Upper lobe of left lung (tissue), 6 donors: Measurements from ENCODE around the gene MLX. TPM values are rescaled to one million over a fixed set of nuclear protein-coding genes. Genes with fewer than 3 reads are reported as not detected.

Source experiments
- ATAC-seq, 2 donors: fragments of 200-7000 bp; cut with Tn5 transposase; one replicate each; pipeline ENCODE4 v1.9.1; 2022; ENCODE audit warnings: mild to moderate bottlenecking in 2 of 2, moderate library complexity in 2 of 2; ENCODE audit not compliant: low FRiP score in 2 of 2
- DNase-seq, 2 donors: peaks; one replicate each; pipeline ENCODE4 v3.0.0-alpha.2; 2019 to 2020
- H3K27ac ChIP-seq, 4 donors: fragments of 200-600 bp; sonication (generic); one replicate each; pipeline ENCODE4 v1.5.1; 2016 to 2019
- H3K27me3 ChIP-seq, 4 donors: fragments of 200-600 bp; sonication (generic); one replicate each; pipeline ENCODE4 v1.5.1; 2017 to 2019
- H3K36me3 ChIP-seq, 4 donors: fragments of 200-600 bp; sonication (generic); one replicate each; pipeline ENCODE4 v1.5.1; 2016 to 2019
- H3K4me1 ChIP-seq, 4 donors: fragments of 200-600 bp; sonication (generic); one replicate each; pipeline ENCODE4 v1.5.1; 2018 to 2019
- H3K4me3 ChIP-seq, 4 donors: fragments of 200-600 bp; sonication (generic); one replicate each; pipeline ENCODE4 v1.5.1; 2017 to 2019; ENCODE audit warnings: mild to moderate bottlenecking in 2 of 4, moderate library complexity in 1 of 4
- H3K9me3 ChIP-seq, 4 donors: fragments of 200-600 bp; sonication (generic); one replicate each; pipeline ENCODE4 v1.5.1; 2018 to 2019
- EP300 ChIP-seq, 4 donors: sonication (generic); formaldehyde crosslinking; IDR thresholded peaks; one replicate each; pipeline ENCODE4 v1.5.1; 2017; ENCODE audit warnings: antibody characterized with exemption in 4 of 4, control low read depth in 2 of 4
- POLR2A ChIP-seq, 4 donors: fragments of 450-650 bp; IDR thresholded peaks; one replicate each; pipeline ENCODE4 v1.5.1; 2016 to 2017; ENCODE audit warnings: antibody characterized with exemption in 4 of 4, mild to moderate bottlenecking in 2 of 4
- POLR2AphosphoS5 ChIP-seq, 2 donors: sonication (generic); formaldehyde crosslinking; IDR thresholded peaks; one replicate each; pipeline ENCODE4 v1.5.1; 2017; ENCODE audit warnings: antibody characterized with exemption in 2 of 2
- WGBS, 2 donors: methylation state at CpG; one replicate each; pipeline ENCODE4 v1.1.5; 2017 to 2018; 5-methylcytosine and 5-hydroxymethylcytosine counted together
- total RNA-seq, 6 donors: library from RNA; depleted of rRNA in 4 of 6; stranded (reverse); fragments of >200 nt in 4 of 6; gene quantifications; one replicate each; pipeline versions ENCODE4 v1.1.0 to v1.2.1, GENCODE V29; 2016 to 2021
- TF ChIP-seq, protein P1 (sequence below), 6 experiments: fragments of 450-650 bp in 4 of 6; fragments of 200-600 bp in 2 of 6; sonication (generic) in 2 of 6; IDR thresholded peaks; one replicate each; pipeline ENCODE4 v1.5.1; 2016 to 2019; ENCODE audit warnings: antibody characterized with exemption in 6 of 6
- donor health status: DM: no; HTN: no; CAD: no; lungs with moderate emphysema.
- donor health status: DM: no; HTN: yes; CAD: no; lungs with severe emphysema.

MLX gene
- total RNA-seq, 6 donors from 2014 or later: 61.8 to 104 (median 83.5) TPM

DNA sequence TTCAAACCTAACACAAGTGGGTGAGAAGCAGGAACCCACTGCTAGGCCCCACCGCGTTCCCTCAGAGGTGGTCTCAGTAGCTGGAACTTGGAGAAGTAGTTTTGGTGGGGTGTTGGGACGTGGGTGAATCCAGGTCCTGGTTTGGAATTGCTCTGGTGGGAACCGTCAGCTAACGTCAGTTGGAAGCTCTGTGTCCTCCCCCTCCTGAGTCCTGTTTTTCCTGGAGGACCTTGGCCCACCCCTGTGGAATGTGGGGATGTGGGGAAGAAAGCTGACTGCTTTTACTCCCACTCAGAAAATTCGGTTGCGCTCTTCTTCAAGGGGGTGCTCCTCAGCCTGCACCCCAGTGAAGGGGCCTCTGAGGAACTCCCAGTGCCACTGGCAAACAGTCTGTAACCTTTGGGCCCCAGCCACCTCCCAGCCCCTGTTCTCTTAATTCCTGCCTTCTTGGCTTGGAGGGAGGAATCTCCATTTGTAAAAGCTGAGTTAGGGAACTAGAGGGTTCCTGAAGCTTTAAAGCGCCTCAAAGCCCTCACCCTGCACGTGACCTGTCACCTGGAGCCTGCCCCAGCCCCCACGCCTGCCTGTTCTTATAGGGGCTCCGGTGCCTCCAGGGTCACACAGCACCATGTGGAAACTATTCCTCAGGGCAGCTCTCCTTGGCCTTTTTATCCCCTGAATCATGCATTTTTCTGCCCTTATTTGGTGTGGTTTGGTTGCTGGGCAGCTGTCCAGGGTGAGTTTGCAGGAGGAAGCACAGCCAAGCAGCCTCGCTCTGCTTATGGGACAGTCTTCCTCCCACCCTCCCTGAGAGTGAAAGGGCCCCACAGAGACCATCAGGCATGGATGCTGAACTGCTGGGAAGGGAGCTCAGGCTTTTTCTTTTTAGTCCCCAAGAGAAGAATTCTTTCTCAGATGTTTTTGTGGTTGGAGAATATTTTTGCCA lies 47.1 kb upstream of the MLX start:
- Histone ChIP-seq H3K4me1 (peaks cover 67 to 70% (median 70%) of the 10 kb centered on the region in 4 donors), H3K36me3 (peaks cover 0 to 40% (median 25%) of the 10 kb centered on the region in 4 donors), H3K9me3 (no peaks in the 10 kb centered on the region), H3K27me3 (no peaks in the 10 kb centered on the region), H3K27ac (peak overlapping the region; percentile 84 to 92 (median 90)), H3K4me3 (no peak overlapping the region)
- DNase-seq (peak; percentile 75 to 80), ATAC-seq (peak; percentile 75 to 80)
- 36 to 40% methylated on average over 9 to 12 of the region's 12 CpGs for WGBS, 2 donors
- TF ChIP-seq, protein P1, sequence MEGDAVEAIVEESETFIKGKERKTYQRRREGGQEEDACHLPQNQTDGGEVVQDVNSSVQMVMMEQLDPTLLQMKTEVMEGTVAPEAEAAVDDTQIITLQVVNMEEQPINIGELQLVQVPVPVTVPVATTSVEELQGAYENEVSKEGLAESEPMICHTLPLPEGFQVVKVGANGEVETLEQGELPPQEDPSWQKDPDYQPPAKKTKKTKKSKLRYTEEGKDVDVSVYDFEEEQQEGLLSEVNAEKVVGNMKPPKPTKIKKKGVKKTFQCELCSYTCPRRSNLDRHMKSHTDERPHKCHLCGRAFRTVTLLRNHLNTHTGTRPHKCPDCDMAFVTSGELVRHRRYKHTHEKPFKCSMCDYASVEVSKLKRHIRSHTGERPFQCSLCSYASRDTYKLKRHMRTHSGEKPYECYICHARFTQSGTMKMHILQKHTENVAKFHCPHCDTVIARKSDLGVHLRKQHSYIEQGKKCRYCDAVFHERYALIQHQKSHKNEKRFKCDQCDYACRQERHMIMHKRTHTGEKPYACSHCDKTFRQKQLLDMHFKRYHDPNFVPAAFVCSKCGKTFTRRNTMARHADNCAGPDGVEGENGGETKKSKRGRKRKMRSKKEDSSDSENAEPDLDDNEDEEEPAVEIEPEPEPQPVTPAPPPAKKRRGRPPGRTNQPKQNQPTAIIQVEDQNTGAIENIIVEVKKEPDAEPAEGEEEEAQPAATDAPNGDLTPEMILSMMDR (IDR thresholded peaks at IDR 0.05): no peak
- TF ChIP-seq EP300 (IDR thresholded peaks at IDR 0.05): no peak
- TF ChIP-seq POLR2AphosphoS5 (IDR thresholded peaks at IDR 0.05): peak; percentile 37 to 43

DNA sequence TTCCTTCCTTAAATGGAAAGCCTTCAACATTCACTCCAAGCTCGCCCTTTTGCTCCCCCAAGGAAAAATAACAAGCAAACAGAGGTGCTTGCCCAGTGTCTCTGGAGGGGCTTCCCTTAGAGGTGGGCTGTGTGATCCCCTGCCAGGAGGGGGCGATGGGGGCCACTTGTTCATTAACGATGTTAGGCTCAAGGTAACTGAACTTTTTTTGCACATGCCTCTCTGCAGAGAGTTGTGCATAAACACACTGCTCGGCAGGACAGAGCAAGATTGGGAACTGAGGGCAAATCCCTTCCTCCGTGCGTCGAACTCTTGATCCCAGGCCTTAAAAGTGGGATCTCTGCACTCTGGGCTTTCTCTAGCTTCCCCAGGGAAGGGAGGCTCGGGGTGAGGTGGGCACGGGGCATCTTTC lies 46.4 kb upstream of the MLX start:
- Histone ChIP-seq H3K4me1 (peaks cover 69 to 73% (median 70%) of the 10 kb centered on the region in 4 donors), H3K9me3 (no peaks in the 10 kb centered on the region), H3K27me3 (no peaks in the 10 kb centered on the region), H3K27ac (peak overlapping the region; percentile 84 to 92 (median 90)), H3K36me3 (peaks cover 0 to 37% (median 20%) of the 10 kb centered on the region in 4 donors), H3K4me3 (no peak overlapping the region)
- TF ChIP-seq EP300 (IDR thresholded peaks at IDR 0.05): no peak
- TF ChIP-seq, protein P1 (IDR thresholded peaks at IDR 0.05): peak in 1 of 6 experiments; percentile 6
- DNase-seq (no peak), ATAC-seq (no peak)
- 57 to 61% methylated on average over 4 to 9 of the region's 9 CpGs for WGBS, 2 donors

DNA sequence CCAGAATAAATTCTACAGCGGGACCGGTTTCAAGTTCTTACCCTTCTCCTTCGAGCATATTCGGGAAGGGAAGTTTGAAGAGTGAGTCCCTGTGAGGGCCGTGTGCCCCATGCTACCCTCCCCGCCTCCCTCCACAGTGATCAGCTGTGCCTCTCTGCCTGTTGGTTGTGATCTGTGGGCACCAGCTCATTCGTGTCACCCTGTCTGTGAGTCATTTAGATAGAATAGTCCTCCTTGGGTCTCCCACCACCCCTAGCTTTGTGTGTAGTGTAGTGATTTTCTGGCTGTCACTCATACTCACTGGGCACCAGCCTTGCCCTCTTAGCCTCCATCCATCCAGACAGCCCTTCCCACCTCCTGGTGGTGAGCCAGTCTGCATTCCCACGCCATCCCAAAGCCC lies 45.9 kb upstream of the MLX start:
- DNase-seq (no peak), ATAC-seq (no peak)
- Histone ChIP-seq H3K4me3 (no peak overlapping the region), H3K36me3 (peaks cover 0 to 37% (median 18%) of the 10 kb centered on the region in 4 donors), H3K27me3 (no peaks in the 10 kb centered on the region), H3K4me1 (peaks cover 69 to 74% (median 74%) of the 10 kb centered on the region in 4 donors), H3K9me3 (no peaks in the 10 kb centered on the region), H3K27ac (peak overlapping the region; percentile 84 to 92 (median 90))
- WGBS, 2 donors: 56 to 73% methylated on average over 8 of the region's 8 CpGs
- TF ChIP-seq EP300 (IDR thresholded peaks at IDR 0.05) (no peak), POLR2A (IDR thresholded peaks at IDR 0.05) (no peak), POLR2AphosphoS5 (IDR thresholded peaks at IDR 0.05) (no peak)
- TF ChIP-seq, protein P1 (IDR thresholded peaks at IDR 0.05): no peak

- DNase-seq: no peak
- TF ChIP-seq POLR2AphosphoS5 (IDR thresholded peaks at IDR 0.05): no peak
- no peak for TF ChIP-seq EP300 (IDR thresholded peaks at IDR 0.05)
- no peak for TF ChIP-seq POLR2A (IDR thresholded peaks at IDR 0.05)
- TF ChIP-seq, protein P1 (IDR thresholded peaks at IDR 0.05): no peak
- Histone ChIP-seq H3K27ac (peak overlapping the region; percentile 84 to 92 (median 90)), H3K9me3 (no peaks in the 10 kb centered on the region), H3K4me1 (peaks cover 63 to 76% (median 73%) of the 10 kb centered on the region in 4 donors), H3K4me3 (no peak overlapping the region), H3K36me3 (peaks cover 0 to 31% (median 18%) of the 10 kb centered on the region in 4 donors), H3K27me3 (no peaks in the 10 kb centered on the region)
- no peak for ATAC-seq
- 63 to 75% methylated on average over 9 to 10 of the region's 11 CpGs for WGBS, 2 donors
These were observed 45.1 kb upstream of the MLX start for GRCh38 chr17:42521666-42522262.
